Neural cell (in vitro differentiated cells): ENCODE measurements around the gene DSCAML1. TPM values are rescaled to one million over a fixed set of nuclear protein-coding genes. Genes with fewer than 3 reads are reported as not detected.

ENCODE experiments used
- H2AFZ ChIP-seq: fragments of 200-600, 300-800 bp; sonication (generic), shearing (Covaris generic); 2 replicates; pipeline ENCODE4 v1.6.0; 2014; ENCODE audit warnings: low read depth, mild to moderate bottlenecking, antibody characterized with exemption, low read length, moderate library complexity
- H3F3A ChIP-seq: fragments of 200-600 bp; shearing (Covaris generic); 2 replicates; pipeline ENCODE4 v1.6.1; 2016; ENCODE audit warnings: mild to moderate bottlenecking, moderate library complexity, mixed read lengths, antibody characterized with exemption, low read length; ENCODE audit not compliant: insufficient read depth, poor library complexity, severe bottlenecking
- H3K27ac ChIP-seq: fragments of 200-600, 300-800 bp; sonication (generic), shearing (Covaris generic); 2 replicates; pipeline ENCODE4 v1.5.1; 2014; ENCODE audit warnings: mild to moderate bottlenecking, low read length, moderate library complexity
- H3K27me3 ChIP-seq: fragments of 300-800, 200-600 bp; sonication (generic), shearing (Covaris generic); 2 replicates; pipeline ENCODE4 v1.6.0; 2014; ENCODE audit warnings: mild to moderate bottlenecking, low read depth, low read length, moderate library complexity; ENCODE audit not compliant: insufficient read depth
- H3K36me3 ChIP-seq: fragments of 300-800, 200-600 bp; sonication (generic), shearing (Covaris generic); 2 replicates; pipeline ENCODE4 v1.5.1; 2014; ENCODE audit warnings: mild to moderate bottlenecking, antibody characterized with exemption, low read length, moderate library complexity; ENCODE audit not compliant: insufficient read depth
- H3K4me2 ChIP-seq: fragments of 300-800, 200-600 bp; sonication (generic), shearing (Covaris generic); 2 replicates; pipeline ENCODE4 v1.6.0; 2014; ENCODE audit warnings: mild to moderate bottlenecking, low read length
- H3K4me3 ChIP-seq: fragments of 300-800, 200-600 bp; sonication (generic), shearing (Covaris generic); 2 replicates; pipeline ENCODE4 v1.5.1; 2014; ENCODE audit warnings: mild to moderate bottlenecking, low read length, moderate library complexity
- H3K79me2 ChIP-seq: fragments of 200-600 bp; shearing (Covaris generic); replicated peaks from 2 replicates; pipeline ENCODE4 v1.6.0; 2014; ENCODE audit warnings: mild to moderate bottlenecking, low read length, moderate library complexity; ENCODE audit not compliant: insufficient read depth
- H3K9ac ChIP-seq: fragments of 300-800, 200-600 bp; sonication (generic), shearing (Covaris generic); 2 replicates; pipeline ENCODE4 v1.6.1; 2016; ENCODE audit warnings: mild to moderate bottlenecking, low read length, mixed read lengths
- H3K9me2 ChIP-seq: fragments of 200-600 bp; shearing (Covaris generic); 2 replicates; pipeline ENCODE4 v1.6.1; 2016; ENCODE audit warnings: mild to moderate bottlenecking, low read length, mixed read lengths; ENCODE audit not compliant: insufficient read depth
- H3K9me3 ChIP-seq: fragments of 200-600, 300-800 bp; sonication (generic), shearing (Covaris generic); 2 replicates; pipeline ENCODE4 v1.6.1; 2016; ENCODE audit warnings: mild to moderate bottlenecking, mixed run types, low read length, moderate library complexity, mixed read lengths
- H4K20me1 ChIP-seq: fragments of 200-600 bp; shearing (Covaris generic); 2 replicates; pipeline ENCODE4 v1.6.1; 2016; ENCODE audit warnings: mild to moderate bottlenecking, mixed run types; ENCODE audit not compliant: insufficient read depth
- CTCF ChIP-seq: fragments of 450-650 bp; IDR thresholded peaks from 2 replicates; pipeline ENCODE4 v1.5.1; 2014; ENCODE audit warnings: antibody characterized with exemption, mild to moderate bottlenecking, moderate library complexity; ENCODE audit not compliant: poor library complexity, severe bottlenecking
- EP300 ChIP-seq: fragments of 450-650 bp; conservative IDR thresholded peaks from 2 replicates; pipeline ENCODE4 v1.6.1; 2014; ENCODE audit warnings: antibody characterized with exemption, mild to moderate bottlenecking, moderate library complexity; ENCODE audit not compliant: poor library complexity, severe bottlenecking
- EZH2 ChIP-seq: fragments of 200-600, 300-800 bp; shearing (Covaris generic), sonication (generic); IDR thresholded peaks from 2 replicates; pipeline ENCODE4 v1.6.1; 2014; ENCODE audit warnings: antibody characterized with exemption, low read length, borderline replicate concordance, mild to moderate bottlenecking; ENCODE audit not compliant: insufficient read depth, poor library complexity, severe bottlenecking
- MXI1 ChIP-seq: fragments of 450-650 bp; conservative IDR thresholded peaks from 2 replicates; pipeline ENCODE4 v1.6.1; 2014; ENCODE audit warnings: antibody characterized with exemption, mild to moderate bottlenecking; ENCODE audit not compliant: poor library complexity, severe bottlenecking
- POLR2AphosphoS5 ChIP-seq: IDR thresholded peaks from 2 replicates; pipeline ENCODE4 v1.6.1; 2012
- RAD21 ChIP-seq: fragments of 450-650 bp; conservative IDR thresholded peaks from 2 replicates; pipeline ENCODE4 v1.6.1; 2014; ENCODE audit warnings: antibody characterized with exemption, mild to moderate bottlenecking, moderate library complexity
- SMC3 ChIP-seq: fragments of 450-650 bp; conservative IDR thresholded peaks from 2 replicates; pipeline ENCODE4 v1.6.1; 2014; ENCODE audit warnings: antibody characterized with exemption, mild to moderate bottlenecking, moderate library complexity; ENCODE audit not compliant: poor library complexity
- TAF1 ChIP-seq: IDR thresholded peaks from 2 replicates; pipeline ENCODE4 v1.6.1; 2012; ENCODE audit warnings: low read depth
- polyA plus RNA-seq: library from polyadenylated mRNA; depleted of rRNA; stranded (reverse); fragments of >200 nt; gene quantifications from 2 replicates; pipeline ENCODE4 v1.2.3, GENCODE V29; 2014
- TF ChIP-seq, protein P1 (sequence below): IDR thresholded peaks from 2 replicates; pipeline ENCODE4 v1.6.1; 2012; ENCODE audit warnings: borderline replicate concordance

Gene DSCAML1
- polyA plus RNA-seq, 1 donor from 2014 or later: 1.3 TPM

DNA sequence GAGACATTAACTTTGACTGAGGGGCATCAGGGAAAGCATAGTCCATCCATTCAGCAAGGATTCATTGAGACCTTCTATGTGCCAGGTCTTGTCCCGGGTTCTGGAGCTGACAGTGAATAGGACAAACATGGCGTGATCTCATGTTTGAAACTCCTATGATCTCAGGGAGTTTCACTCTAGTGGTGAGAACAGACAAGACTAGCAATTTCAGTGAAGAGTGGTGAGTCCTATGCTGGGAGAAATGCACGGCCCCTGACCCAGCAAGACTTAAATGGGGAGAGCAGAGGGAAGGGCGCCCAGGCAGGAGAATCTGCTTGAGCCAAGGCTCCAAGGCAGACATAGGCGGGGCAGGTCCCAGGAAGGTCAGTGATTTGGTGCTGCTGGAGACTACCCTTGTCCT lies 313.6 kb downstream of the DSCAML1 start:
- Histone ChIP-seq H3K9me3 (no peaks in the 10 kb centered on the region), H4K20me1 (no peaks in the 10 kb centered on the region), H3K36me3 (no peaks in the 10 kb centered on the region), H3K4me3 (no peak overlapping the region), H3K9me2 (no peaks in the 10 kb centered on the region), H3K79me2 (no peaks in the 10 kb centered on the region), H3K27me3 (no peaks in the 10 kb centered on the region), H3K9ac (no peak overlapping the region), H2AFZ (no peak overlapping the region), H3F3A (no peaks in the 10 kb centered on the region), H3K27ac (no peak overlapping the region), H3K4me2 (no peak overlapping the region)
- no peak for TF ChIP-seq CTCF
- TF ChIP-seq MXI1: no peak
- no peak for TF ChIP-seq POLR2AphosphoS5
- no peak for TF ChIP-seq EZH2
- TF ChIP-seq RAD21: no peak
- TF ChIP-seq SMC3: no peak
- TF ChIP-seq TAF1: no peak
- TF ChIP-seq, protein P1, sequence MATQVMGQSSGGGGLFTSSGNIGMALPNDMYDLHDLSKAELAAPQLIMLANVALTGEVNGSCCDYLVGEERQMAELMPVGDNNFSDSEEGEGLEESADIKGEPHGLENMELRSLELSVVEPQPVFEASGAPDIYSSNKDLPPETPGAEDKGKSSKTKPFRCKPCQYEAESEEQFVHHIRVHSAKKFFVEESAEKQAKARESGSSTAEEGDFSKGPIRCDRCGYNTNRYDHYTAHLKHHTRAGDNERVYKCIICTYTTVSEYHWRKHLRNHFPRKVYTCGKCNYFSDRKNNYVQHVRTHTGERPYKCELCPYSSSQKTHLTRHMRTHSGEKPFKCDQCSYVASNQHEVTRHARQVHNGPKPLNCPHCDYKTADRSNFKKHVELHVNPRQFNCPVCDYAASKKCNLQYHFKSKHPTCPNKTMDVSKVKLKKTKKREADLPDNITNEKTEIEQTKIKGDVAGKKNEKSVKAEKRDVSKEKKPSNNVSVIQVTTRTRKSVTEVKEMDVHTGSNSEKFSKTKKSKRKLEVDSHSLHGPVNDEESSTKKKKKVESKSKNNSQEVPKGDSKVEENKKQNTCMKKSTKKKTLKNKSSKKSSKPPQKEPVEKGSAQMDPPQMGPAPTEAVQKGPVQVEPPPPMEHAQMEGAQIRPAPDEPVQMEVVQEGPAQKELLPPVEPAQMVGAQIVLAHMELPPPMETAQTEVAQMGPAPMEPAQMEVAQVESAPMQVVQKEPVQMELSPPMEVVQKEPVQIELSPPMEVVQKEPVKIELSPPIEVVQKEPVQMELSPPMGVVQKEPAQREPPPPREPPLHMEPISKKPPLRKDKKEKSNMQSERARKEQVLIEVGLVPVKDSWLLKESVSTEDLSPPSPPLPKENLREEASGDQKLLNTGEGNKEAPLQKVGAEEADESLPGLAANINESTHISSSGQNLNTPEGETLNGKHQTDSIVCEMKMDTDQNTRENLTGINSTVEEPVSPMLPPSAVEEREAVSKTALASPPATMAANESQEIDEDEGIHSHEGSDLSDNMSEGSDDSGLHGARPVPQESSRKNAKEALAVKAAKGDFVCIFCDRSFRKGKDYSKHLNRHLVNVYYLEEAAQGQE: no peak
- TF ChIP-seq EP300: no peak

DNA sequence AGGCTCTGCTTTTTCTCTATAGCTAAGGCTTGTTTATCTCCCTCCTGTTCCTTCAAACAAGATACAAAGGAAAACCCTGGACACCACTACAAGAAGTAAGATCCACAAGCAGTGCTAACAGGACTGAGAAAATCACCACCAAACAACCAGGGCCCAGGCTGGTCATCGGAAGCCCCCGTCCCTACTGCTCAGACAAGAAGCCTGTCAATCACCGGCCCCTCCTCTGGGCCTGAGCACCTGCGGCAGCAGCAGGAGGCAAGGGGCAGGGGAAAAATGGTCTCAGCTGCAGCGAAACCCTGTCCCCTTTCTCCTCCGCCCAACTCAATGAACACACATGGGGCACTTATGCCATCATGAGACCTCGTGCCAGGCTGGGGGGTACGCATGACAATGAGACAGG lies 314.1 kb downstream of the DSCAML1 start:
- Histone ChIP-seq H3K9me3 (no peaks in the 10 kb centered on the region), H3F3A (no peaks in the 10 kb centered on the region), H3K27ac (no peak overlapping the region), H3K4me3 (no peak overlapping the region), H3K9ac (peak overlapping the region; percentile 27), H3K4me2 (no peak overlapping the region), H3K27me3 (no peaks in the 10 kb centered on the region), H2AFZ (no peak overlapping the region), H3K9me2 (no peaks in the 10 kb centered on the region), H3K36me3 (no peaks in the 10 kb centered on the region), H3K79me2 (no peaks in the 10 kb centered on the region), H4K20me1 (no peaks in the 10 kb centered on the region)
- TF ChIP-seq EP300 (no peak), CTCF (no peak)
- TF ChIP-seq, protein P1: no peak
